Neural progenitor cell (in vitro differentiated cells): ENCODE measurements around the gene SLC28A2. TPM values are rescaled to one million over a fixed set of nuclear protein-coding genes. Genes with fewer than 3 reads are reported as not detected.

Experiments
- DNase-seq: peaks from one replicate; pipeline ENCODE4 v3.0.0-alpha.2; 2016; ENCODE audit warnings: low spot score
- H2AFZ ChIP-seq: fragments of 200-600 bp; sonication (generic); replicated peaks from 2 replicates; pipeline ENCODE4 v1.6.1; 2016; ENCODE audit warnings: antibody characterized with exemption
- H3F3A ChIP-seq: fragments of 200-600 bp; sonication (generic); 2 replicates; pipeline ENCODE4 v1.6.1; 2016; ENCODE audit warnings: antibody characterized with exemption, low read depth
- H3K27ac ChIP-seq: fragments of 200-600 bp; sonication (generic); 2 replicates; pipeline ENCODE4 v1.5.1; 2016; ENCODE audit warnings: mild to moderate bottlenecking
- H3K27me3 ChIP-seq: fragments of 200-600 bp; sonication (generic); 2 replicates; pipeline ENCODE4 v1.6.1; 2016; ENCODE audit warnings: mild to moderate bottlenecking, moderate library complexity
- H3K36me3 ChIP-seq: fragments of 200-600 bp; sonication (generic); 2 replicates; pipeline ENCODE4 v1.5.1; 2016
- H3K4me1 ChIP-seq: fragments of 200-600 bp; sonication (generic); 2 replicates; pipeline ENCODE4 v1.6.1; 2016; ENCODE audit warnings: mixed run types
- H3K4me2 ChIP-seq: fragments of 200-600 bp; sonication (generic); 2 replicates; pipeline ENCODE4 v1.6.1; 2016
- H3K4me3 ChIP-seq: fragments of 200-600 bp; sonication (generic); 2 replicates; pipeline ENCODE4 v1.5.1; 2016
- H3K79me2 ChIP-seq: fragments of 200-600 bp; sonication (generic); 2 replicates; pipeline ENCODE4 v1.6.1; 2016; ENCODE audit warnings: low read depth
- H3K9ac ChIP-seq: fragments of 200-600 bp; sonication (generic); 2 replicates; pipeline ENCODE4 v1.6.1; 2016
- H3K9me3 ChIP-seq: fragments of 200-600 bp; sonication (generic); 2 replicates; pipeline ENCODE4 v1.5.1; 2016; ENCODE audit warnings: low read depth
- H4K20me1 ChIP-seq: fragments of 200-600 bp; sonication (generic); 2 replicates; pipeline ENCODE4 v1.6.1; 2016; ENCODE audit warnings: low read depth
- H3K27ac Mint-ChIP-seq: 3 replicates; pipeline ENCODE4 v1.8.0; 2021; ENCODE audit warnings: mixed read lengths
- H3K27me3 Mint-ChIP-seq: 2 replicates; pipeline ENCODE4 v1.8.0; 2022; ENCODE audit warnings: low read depth, mild to moderate bottlenecking, inconsistent platforms, moderate library complexity, mixed read lengths; ENCODE audit not compliant: insufficient read depth
- H3K36me3 Mint-ChIP-seq: 3 replicates; pipeline ENCODE4 v1.8.0; 2021; ENCODE audit warnings: mixed read lengths
- H3K4me1 Mint-ChIP-seq: 3 replicates; pipeline ENCODE4 v1.8.0; 2021; ENCODE audit warnings: mixed read lengths
- H3K4me3 Mint-ChIP-seq: 3 replicates; pipeline ENCODE4 v1.8.0; 2021; ENCODE audit warnings: mild to moderate bottlenecking, moderate library complexity, mixed read lengths
- H3K9me3 Mint-ChIP-seq: 3 replicates; pipeline ENCODE4 v1.8.0; 2020; ENCODE audit warnings: mixed read lengths
- EZH2 ChIP-seq: fragments of 200-600 bp; sonication (generic); IDR thresholded peaks from 2 replicates; pipeline ENCODE4 v1.6.1; 2017; ENCODE audit warnings: antibody characterized with exemption, mild to moderate bottlenecking, moderate library complexity
- EZH2phosphoT487 ChIP-seq: fragments of 200-600 bp; sonication (generic); IDR thresholded peaks from 2 replicates; pipeline ENCODE4 v1.6.1; 2017; ENCODE audit warnings: antibody characterized with exemption
- total RNA-seq: library from RNA; depleted of rRNA; stranded (reverse); fragments of >200 nt; gene quantifications from 2 replicates; pipeline ENCODE4 v1.2.3, GENCODE V29; 2015; ENCODE audit warnings: low replicate concordance
- TF ChIP-seq, protein P1 (sequence below): fragments of 200-600 bp; sonication (generic); IDR thresholded peaks from 2 replicates; pipeline ENCODE4 v1.5.1; 2017; ENCODE audit warnings: antibody characterized with exemption, mild to moderate bottlenecking

Gene SLC28A2
- total RNA-seq, 1 donor from 2014 or later = not detected

GRCh38 chr15:45230245-45230965, 21.6 kb upstream of the SLC28A2 start:
- Histone ChIP-seq H4K20me1 (no peaks in the 10 kb centered on the region), H2AFZ (no peak overlapping the region), H3K79me2 (no peaks in the 10 kb centered on the region), H3K27ac (no peak overlapping the region), H3K9me3 (no peaks in the 10 kb centered on the region), H3F3A (no peaks in the 10 kb centered on the region), H3K4me2 (no peak overlapping the region), H3K4me1 (no peaks in the 10 kb centered on the region), H3K4me3 (no peak overlapping the region), H3K9ac (no peak overlapping the region), H3K36me3 (no peaks in the 10 kb centered on the region), H3K27me3 (no peaks in the 10 kb centered on the region)
- Mint-ChIP-seq H3K27me3 (peaks cover 9% of the 10 kb centered on the region), H3K36me3 (no peaks in the 10 kb centered on the region), H3K4me1 (no peaks in the 10 kb centered on the region), H3K4me3 (no peak overlapping the region), H3K9me3 (peaks cover 17% of the 10 kb centered on the region), H3K27ac (no peak overlapping the region)
- DNase-seq = no peak
- TF ChIP-seq, protein P1, sequence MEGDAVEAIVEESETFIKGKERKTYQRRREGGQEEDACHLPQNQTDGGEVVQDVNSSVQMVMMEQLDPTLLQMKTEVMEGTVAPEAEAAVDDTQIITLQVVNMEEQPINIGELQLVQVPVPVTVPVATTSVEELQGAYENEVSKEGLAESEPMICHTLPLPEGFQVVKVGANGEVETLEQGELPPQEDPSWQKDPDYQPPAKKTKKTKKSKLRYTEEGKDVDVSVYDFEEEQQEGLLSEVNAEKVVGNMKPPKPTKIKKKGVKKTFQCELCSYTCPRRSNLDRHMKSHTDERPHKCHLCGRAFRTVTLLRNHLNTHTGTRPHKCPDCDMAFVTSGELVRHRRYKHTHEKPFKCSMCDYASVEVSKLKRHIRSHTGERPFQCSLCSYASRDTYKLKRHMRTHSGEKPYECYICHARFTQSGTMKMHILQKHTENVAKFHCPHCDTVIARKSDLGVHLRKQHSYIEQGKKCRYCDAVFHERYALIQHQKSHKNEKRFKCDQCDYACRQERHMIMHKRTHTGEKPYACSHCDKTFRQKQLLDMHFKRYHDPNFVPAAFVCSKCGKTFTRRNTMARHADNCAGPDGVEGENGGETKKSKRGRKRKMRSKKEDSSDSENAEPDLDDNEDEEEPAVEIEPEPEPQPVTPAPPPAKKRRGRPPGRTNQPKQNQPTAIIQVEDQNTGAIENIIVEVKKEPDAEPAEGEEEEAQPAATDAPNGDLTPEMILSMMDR = no peak
- TF ChIP-seq EZH2phosphoT487 (no peak), EZH2 (no peak)

GRCh38 chr15:45231132-45231531, 20.9 kb upstream of the SLC28A2 start:
- no peak overlapping the region for H2AFZ ChIP-seq
- Mint-ChIP-seq H3K27me3 (peaks cover 10% of the 10 kb centered on the region), H3K9me3 (peaks cover 17% of the 10 kb centered on the region)

DNA sequence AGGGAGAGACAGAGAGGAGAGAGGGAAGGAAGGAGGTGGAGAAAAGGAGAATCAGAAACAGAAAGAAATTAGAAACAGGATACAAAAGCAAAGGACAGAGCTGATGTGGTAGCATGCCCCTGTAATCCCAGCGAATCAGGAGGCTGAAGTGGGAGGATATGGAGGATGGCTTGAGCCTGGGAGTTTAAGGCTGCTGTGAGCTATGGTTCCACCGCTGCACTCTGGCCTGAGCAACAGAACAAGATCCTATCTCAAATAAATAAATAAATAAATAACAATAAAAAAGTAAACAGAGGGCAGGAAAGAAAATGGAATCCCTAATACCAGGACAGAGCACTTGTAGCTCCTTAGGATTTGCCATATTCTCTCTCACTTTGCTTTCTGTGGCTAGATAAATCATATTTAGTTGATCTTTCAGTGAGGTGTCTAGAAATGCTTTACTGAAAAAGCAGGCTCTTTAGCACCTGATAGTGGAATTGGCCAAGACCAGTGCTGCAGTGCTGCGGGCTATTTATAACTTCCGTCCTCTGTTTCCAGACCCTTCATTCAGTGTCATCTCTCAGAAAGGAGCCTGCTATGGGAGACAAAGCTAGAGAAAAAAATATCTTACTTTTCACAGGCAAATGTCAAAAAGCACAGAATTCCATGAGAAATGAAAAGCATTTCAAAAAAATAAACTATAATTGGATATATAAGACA, 20.0 kb upstream of the SLC28A2 start:
- no peaks in the 10 kb centered on the region for H3K79me2 ChIP-seq
- no peaks in the 10 kb centered on the region for H4K20me1 ChIP-seq
- Mint-ChIP-seq H3K4me3 (peak overlapping the region; percentile 8), H3K27ac (no peak overlapping the region), H3K9me3 (peaks cover 21% of the 10 kb centered on the region), H3K36me3 (no peaks in the 10 kb centered on the region), H3K27me3 (peaks cover 10% of the 10 kb centered on the region), H3K4me1 (no peaks in the 10 kb centered on the region)
- TF ChIP-seq, protein P1 = no peak
- no peak for TF ChIP-seq EZH2phosphoT487
- TF ChIP-seq EZH2 = no peak
- H2AFZ ChIP-seq = no peak overlapping the region
- H3K9ac ChIP-seq = no peak overlapping the region
- DNase-seq = no peak
- no peaks in the 10 kb centered on the region for H3K4me1 ChIP-seq
- H3K4me2 ChIP-seq = no peak overlapping the region
- H3K9me3 ChIP-seq = no peaks in the 10 kb centered on the region
- H3K36me3 ChIP-seq = no peaks in the 10 kb centered on the region
- H3F3A ChIP-seq = no peaks in the 10 kb centered on the region
- H3K27me3 ChIP-seq = no peaks in the 10 kb centered on the region
- H3K27ac ChIP-seq = no peak overlapping the region
- H3K4me3 ChIP-seq = no peak overlapping the region

More at GRCh38 chr15:45231132-45231531, 20.9 kb upstream of the SLC28A2 start:
- no peak overlapping the region for H3K4me3 Mint-ChIP-seq
- H3K79me2 ChIP-seq = no peaks in the 10 kb centered on the region
- DNase-seq = no peak
- H4K20me1 ChIP-seq = no peaks in the 10 kb centered on the region
- no peaks in the 10 kb centered on the region for H3K36me3 Mint-ChIP-seq
- H3K27ac ChIP-seq = no peak overlapping the region
- no peaks in the 10 kb centered on the region for H3K4me1 Mint-ChIP-seq
- H3F3A ChIP-seq = no peaks in the 10 kb centered on the region
- H3K4me2 ChIP-seq = no peak overlapping the region
- H3K9me3 ChIP-seq = no peaks in the 10 kb centered on the region
- no peaks in the 10 kb centered on the region for H3K36me3 ChIP-seq
- H3K4me3 ChIP-seq = no peak overlapping the region
- no peaks in the 10 kb centered on the region for H3K27me3 ChIP-seq
- no peak overlapping the region for H3K27ac Mint-ChIP-seq
- no peak overlapping the region for H3K9ac ChIP-seq
- TF ChIP-seq EZH2 (no peak), EZH2phosphoT487 (no peak)
- TF ChIP-seq, protein P1 = no peak
- no peaks in the 10 kb centered on the region for H3K4me1 ChIP-seq
